Measurements from ENCODE around the gene BOK. TPM values are rescaled to one million over a fixed set of nuclear protein-coding genes. Genes with fewer than 3 reads are reported as not detected.

Gene BOK
- total RNA-seq, 2 donors from 2014 or later = 33.2 to 62.3 TPM

DNA sequence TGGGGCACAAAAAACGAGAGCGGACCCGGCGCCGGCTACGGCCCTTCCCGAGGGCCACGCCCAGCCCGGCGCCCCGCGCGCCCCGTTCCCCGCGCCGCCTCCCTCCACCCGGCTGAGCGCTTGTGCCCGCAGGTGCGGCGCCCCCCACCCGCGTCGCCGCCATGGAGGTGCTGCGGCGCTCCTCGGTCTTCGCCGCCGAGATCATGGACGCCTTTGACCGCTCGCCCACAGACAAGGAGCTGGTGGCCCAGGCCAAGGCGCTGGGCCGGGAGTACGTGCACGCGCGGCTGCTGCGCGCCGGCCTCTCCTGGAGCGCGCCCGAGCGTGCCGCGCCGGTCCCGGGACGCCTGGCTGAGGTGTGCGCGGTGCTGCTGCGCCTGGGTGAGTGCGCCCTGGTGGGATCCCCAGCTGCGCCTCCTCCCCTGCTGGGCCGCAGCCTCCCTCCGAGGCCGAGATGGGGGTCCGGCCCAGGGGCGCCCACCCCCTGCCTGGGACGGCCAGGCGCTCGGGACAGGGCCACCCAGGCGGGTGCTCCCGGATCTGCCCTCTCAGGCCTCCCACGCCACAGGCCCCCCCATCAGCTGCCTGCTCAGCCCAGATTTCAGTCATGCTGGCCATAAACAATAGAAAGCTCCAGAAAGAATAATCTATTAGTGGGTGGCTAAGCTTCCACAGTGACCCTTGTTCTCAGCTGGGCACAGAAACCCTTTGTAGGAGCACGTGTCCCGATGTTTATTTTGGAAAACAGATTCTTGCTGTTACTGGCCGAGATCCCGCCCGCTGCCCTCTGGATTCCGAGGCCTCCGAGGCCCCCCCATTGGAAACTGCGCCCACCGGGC lies 997 bp downstream of the BOK start:
- Histone ChIP-seq H3K27me3 (no peaks in the 10 kb centered on the region), H3K27ac (peak overlapping the region in 3 of 4 donors; percentile 57 to 74 (median 64)), H3K9me3 (no peaks in the 10 kb centered on the region), H3K36me3 (replicated peaks in 1 of 2; ENCODE audit: insufficient read depth in 1 of 2, low read depth in 2 of 2) (no peaks in the 10 kb centered on the region), H3K4me3 (peak overlapping the region; percentile 51 to 57), H3K4me1 (peaks cover 32% of the 10 kb centered on the region)
- 0 to 4% methylated on average over 3 to 71 of the region's 78 CpGs for WGBS, 2 donors
- DNase-seq (peak; percentile 33 to 57 (median 36)), ATAC-seq (peak; percentile 62)
- intact Hi-C loops (cut with DNase I) = no loop called here
- TF ChIP-seq, protein P1, sequence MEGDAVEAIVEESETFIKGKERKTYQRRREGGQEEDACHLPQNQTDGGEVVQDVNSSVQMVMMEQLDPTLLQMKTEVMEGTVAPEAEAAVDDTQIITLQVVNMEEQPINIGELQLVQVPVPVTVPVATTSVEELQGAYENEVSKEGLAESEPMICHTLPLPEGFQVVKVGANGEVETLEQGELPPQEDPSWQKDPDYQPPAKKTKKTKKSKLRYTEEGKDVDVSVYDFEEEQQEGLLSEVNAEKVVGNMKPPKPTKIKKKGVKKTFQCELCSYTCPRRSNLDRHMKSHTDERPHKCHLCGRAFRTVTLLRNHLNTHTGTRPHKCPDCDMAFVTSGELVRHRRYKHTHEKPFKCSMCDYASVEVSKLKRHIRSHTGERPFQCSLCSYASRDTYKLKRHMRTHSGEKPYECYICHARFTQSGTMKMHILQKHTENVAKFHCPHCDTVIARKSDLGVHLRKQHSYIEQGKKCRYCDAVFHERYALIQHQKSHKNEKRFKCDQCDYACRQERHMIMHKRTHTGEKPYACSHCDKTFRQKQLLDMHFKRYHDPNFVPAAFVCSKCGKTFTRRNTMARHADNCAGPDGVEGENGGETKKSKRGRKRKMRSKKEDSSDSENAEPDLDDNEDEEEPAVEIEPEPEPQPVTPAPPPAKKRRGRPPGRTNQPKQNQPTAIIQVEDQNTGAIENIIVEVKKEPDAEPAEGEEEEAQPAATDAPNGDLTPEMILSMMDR (IDR thresholded peaks at IDR 0.05) = no peak
- no peak for TF ChIP-seq POLR2A (IDR thresholded peaks at IDR 0.05)

DNA sequence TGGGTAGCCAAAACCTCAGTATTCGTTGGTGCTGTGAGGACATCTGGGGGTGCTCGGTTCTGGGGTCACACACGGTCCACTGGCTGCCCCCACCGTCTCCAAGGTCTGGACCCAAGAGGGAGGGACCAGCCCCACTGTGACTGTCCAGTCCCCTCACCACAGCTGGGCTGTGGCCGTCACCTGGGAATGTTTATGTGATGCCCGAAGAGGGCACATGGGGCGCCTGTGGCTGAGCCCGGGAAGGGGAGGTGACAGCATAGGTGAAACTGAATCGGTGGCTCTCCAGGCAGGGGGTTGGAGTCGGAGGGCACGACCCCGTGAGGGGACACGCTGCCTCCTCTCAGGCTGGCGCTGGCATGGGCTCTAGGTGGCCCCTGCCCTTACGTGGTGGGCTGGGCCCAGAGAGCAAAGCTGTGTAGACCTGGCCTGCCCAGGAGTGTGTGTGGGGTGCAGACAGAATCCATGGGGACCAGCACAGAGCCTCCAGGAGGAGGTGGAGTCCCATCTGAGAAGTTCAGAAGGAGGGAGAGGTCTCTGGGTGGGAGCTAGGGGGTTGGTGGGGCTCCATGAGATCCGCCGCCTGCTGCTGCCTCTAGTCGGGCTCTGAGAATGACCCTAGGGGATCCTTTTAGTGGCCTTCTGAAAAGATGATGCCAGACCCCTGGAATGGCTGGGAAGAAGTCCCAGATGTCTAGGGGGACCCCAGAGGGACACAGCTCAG lies 1.8 kb downstream of the BOK start:
- H3K9me3 ChIP-seq = no peaks in the 10 kb centered on the region
- H3K36me3 ChIP-seq (replicated peaks in 1 of 2; ENCODE audit: insufficient read depth in 1 of 2, low read depth in 2 of 2) = no peaks in the 10 kb centered on the region
- TF ChIP-seq POLR2A (IDR thresholded peaks at IDR 0.05) = no peak
- TF ChIP-seq, protein P1 (IDR thresholded peaks at IDR 0.05) = no peak
- H3K27me3 ChIP-seq = no peaks in the 10 kb centered on the region
- H3K4me3 ChIP-seq = no peak overlapping the region
- DNase-seq = no peak
- H3K4me1 ChIP-seq = peaks cover 32% of the 10 kb centered on the region
- WGBS, 2 donors = 68 to 69% methylated on average over 6 to 18 of the region's 18 CpGs
- H3K27ac ChIP-seq = peak overlapping the region in 3 of 4 donors; percentile 30 to 74 (median 57)
- intact Hi-C loops (cut with DNase I) = no loop called here
- ATAC-seq = no peak

GRCh38 chr2:241560883-241561474 lies 2.4 kb downstream of the BOK start:
- DNase-seq = peak in 3 of 4 donors; percentile 20 to 51 (median 32)
- Histone ChIP-seq H3K9me3 (no peaks in the 10 kb centered on the region), H3K4me3 (no peak overlapping the region), H3K36me3 (replicated peaks in 1 of 2; ENCODE audit: insufficient read depth in 1 of 2, low read depth in 2 of 2) (no peaks in the 10 kb centered on the region), H3K27me3 (no peaks in the 10 kb centered on the region), H3K4me1 (peaks cover 32% of the 10 kb centered on the region), H3K27ac (peak overlapping the region in 2 of 4 donors; percentile 49 to 57)
- 65 to 79% methylated on average over 5 to 17 of the region's 19 CpGs for WGBS, 2 donors
- no peak for TF ChIP-seq POLR2A (IDR thresholded peaks at IDR 0.05)
- intact Hi-C loops (cut with DNase I) = no loop called here
- ATAC-seq = peak; percentile 22

DNA sequence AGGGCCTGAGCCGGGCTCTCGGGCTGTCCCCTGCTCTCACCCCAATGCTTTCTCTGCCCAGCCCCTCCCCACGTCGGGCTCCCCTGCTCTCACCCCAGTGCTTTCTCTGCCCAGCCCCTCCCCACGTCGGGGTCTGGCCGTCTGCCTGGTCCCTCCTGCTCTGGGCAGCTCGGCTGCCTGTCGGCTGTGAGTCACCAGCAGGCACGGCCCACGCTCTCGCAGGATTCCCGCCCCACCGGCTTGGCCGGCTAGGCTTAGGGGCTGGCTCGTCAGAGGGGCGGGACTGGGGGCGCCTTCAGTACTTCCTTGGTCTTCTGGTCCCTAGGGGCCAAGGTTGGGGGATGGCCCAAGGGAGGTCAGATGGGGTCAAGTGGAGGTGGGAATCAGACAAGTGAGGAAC lies 3.3 kb downstream of the BOK start:
- no peaks in the 10 kb centered on the region for H3K9me3 ChIP-seq
- peaks cover 32% of the 10 kb centered on the region for H3K4me1 ChIP-seq
- WGBS, 2 donors = 38 to 41% methylated on average over 13 to 18 of the region's 18 CpGs
- H3K27me3 ChIP-seq = no peaks in the 10 kb centered on the region
- no peak overlapping the region for H3K27ac ChIP-seq
- TF ChIP-seq, protein P1 (IDR thresholded peaks at IDR 0.05) = no peak
- no peak for TF ChIP-seq POLR2A (IDR thresholded peaks at IDR 0.05)
- peak; percentile 32 to 75 (median 54) for DNase-seq
- ATAC-seq = peak; percentile 18
- H3K36me3 ChIP-seq (replicated peaks in 1 of 2; ENCODE audit: insufficient read depth in 1 of 2, low read depth in 2 of 2) = no peaks in the 10 kb centered on the region
- intact Hi-C loops (cut with DNase I) = no loop called here
- no peak overlapping the region for H3K4me3 ChIP-seq

Measured in body of pancreas (tissue), 4 donors.